Measurements from ENCODE around the gene CLSTN2.

CLSTN2 gene

DNA sequence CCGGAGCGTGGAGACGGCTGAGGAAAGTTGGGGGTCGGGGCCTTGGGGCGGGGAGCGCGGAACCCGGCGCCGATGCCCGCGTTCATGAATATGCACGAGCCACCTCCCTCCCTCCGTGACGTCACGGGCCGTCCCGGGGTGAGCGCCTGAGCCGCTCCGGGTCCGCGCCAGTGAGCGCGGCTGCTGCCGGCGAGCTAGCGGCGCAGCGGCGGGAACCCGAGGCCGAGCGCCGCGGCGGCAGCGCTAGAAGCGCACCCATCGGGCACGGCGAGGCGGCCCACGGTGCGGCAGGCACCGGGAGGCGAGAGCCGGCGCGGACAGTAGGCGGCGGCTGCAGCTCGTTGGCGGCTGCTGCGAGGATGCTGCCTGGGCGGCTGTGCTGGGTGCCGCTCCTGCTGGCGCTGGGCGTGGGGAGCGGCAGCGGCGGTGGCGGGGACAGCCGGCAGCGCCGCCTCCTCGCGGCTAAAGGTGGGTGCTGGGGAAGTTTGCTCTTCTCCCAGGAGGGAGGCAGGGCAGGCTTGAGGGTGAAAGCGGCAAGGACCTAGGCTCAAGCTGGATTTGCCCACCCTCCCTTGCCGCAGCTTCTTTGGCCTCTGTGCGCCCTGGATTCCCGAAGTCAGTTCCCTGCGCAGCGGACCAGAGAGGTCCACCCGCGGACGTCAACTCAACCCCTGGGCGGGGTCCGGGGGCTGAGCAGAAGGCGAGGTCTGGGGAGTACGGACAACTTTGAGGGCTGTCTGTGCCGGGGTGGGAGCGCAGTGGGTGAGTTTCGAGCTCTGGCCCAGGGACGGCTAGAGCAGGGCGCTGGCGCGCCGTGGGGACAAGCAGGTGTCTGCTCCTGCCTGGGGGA, at the start of gene CLSTN2:
Gene CLSTN2 (plus strand): TSS at position 170 of the 850 bp plus-strand sequence.
- no peak for DNase-seq

DNA sequence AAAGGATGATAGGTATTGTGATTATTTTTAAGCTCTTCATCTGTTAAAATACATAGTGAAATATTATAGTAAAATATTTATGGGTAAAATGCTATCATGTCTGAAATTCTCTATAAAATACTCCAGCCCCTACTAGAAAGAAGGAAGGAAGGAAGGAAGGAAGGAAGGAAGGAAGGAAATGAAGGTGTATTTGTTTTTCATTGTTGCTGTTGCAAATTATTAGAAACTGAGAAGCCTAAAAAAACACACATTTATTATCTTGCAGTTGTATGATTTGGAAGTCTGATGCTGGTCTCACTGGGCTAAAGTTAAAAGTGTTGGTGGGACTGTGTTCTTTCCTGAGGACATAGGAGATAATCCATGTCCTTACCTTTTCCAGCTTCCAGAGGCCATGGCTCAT, 47.6 kb upstream of the CLSTN2 start:
- DNase-seq, result no peak

DNA sequence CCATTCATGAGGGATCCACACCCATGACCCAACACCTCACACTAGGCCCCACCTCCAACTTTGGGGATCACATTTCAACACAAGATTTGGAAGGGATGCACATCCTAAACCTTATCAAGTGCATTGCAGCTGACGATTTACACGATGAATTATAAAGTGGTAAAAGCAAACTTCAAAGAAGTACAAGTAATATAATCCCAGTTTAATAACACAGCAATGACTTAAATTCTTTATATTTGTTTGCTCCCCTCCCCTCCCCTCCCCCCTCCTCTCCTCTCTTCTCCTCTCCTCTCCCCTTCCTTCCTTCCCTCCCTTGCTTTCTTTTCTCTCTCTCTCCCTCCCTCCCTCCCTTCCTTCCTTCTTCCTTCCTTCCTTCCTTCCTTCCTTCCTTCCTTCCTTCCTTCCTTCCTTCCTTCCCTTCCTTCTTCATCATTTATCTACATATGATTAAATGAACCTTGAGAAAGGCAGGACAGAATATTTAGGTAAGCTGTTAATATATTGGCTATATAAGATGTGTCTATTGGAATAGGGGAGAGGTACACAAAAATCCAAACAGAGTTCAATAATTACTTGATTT, 46.3 kb upstream of the CLSTN2 start:
- DNase-seq, result no peak

DNA sequence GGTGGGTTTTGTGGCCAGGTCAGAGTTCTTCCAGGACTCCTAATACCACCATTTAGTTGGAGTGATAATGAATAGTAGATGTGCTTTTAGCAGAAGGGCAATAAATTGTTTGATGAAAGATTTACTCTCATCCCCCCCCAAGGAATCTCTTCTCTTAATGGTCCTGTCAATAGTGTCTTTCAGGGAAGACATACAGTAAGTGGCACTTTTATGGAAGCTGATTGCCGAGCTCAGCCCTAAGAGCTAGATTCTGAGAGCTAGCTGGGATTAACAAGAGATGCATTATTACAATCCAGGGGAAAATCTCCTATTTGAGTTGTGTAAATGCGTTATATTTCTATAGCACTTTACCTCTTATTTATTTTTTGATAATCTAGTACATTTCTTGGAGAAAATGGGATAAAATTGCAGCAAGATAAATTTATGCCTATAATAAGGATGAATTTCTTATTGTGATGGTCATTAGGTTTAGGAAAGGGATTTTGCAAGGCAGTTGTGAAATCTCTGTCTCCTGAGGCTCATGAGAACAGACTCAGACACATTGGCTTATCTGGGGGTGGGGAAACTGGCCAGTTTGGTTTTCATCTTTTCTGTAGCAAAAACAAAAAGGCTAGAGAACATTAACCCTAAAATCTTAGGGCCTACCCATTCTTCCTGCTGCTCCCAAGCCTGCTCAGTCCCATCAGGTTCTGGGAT, 41.6 kb upstream of the CLSTN2 start:
- no peak for DNase-seq

DNA sequence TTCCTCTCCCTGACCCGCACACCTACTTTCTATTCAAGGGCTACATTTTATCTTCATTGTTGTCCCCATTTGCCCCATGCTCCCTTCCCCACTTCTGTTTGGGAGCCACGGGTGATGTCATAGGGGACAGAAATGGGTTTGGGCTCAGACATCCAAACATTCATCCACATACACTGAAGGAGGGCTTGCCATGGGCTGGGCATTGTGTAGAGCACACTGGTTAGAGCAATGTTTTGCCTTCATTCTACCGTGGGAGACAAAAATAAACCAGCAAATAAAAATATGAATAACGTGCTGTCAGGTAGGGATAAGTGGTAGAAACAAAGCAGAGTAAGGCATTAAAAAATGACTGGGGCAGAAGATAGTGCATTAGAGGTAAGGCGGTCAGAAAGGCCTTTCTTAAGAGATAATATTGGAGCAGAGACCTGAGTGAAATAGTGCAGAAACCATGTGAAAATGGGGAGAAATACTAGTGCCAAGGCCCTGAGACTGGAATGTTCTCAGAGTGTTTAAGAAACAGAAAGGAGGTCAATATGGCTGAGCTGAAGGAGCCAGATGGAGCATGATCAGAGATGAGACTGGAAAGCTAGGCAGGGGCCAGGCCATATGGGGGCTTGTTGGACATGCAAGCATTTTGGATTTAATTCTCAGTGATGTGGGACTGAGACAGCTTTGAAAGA, 40.9 kb upstream of the CLSTN2 start:
- DNase-seq, result no peak

DNA sequence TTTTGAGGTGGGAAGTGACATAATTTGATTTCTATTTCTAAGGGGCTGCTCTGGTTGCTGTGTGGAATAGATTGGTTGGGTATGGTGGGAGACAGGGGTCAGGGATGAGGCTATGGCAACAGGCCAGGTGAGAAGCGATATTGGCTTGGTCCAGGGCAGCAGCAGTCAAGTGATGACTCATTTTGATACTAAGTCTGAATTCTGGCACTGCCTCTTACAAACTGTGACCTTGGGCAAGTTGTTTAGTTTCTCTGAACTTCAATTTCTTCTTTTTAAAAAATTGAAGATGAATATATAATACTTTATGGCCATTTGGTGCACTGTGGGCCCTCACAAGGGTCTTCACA, 40.4 kb upstream of the CLSTN2 start:
- no peak for DNase-seq

DNA sequence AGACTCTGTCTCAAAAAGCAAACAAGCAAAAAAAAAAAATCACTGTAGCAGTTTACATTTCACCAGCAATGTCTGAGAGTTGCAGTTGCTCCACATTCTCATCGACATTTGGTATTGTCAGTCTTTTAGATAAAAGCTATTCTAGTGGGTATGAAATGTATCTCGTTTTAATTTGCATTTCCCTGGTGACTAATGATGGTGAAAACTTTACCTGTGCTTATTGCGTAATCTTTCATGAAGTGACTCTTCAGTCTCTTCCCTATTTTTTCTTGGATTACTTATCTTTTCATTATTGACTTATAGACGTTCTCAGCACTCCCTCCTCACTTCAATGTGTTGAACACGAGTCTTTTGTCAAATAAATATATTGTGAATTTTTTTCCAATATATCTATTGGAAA, 37.2 kb upstream of the CLSTN2 start:
- no peak for DNase-seq

DNA sequence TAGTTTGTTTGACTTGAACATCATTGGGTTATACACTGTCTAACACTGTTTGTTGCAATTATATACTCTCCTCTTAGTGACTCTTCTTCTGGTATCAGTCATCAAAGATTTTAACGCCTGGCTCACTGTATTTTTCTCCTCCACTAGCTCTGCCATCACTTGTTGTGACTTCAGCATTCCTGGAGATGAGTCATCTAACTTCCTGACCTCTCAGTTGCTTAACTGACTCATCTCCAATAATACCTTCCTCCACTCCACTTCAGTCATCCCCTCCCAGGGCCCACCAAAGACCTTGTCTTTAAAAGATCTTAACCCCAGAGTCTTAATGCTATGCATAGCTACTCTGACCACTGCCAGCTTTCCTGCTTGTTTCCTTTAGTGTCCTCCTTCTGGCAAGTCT, 28.6 kb upstream of the CLSTN2 start:
- DNase-seq, result no peak

DNA sequence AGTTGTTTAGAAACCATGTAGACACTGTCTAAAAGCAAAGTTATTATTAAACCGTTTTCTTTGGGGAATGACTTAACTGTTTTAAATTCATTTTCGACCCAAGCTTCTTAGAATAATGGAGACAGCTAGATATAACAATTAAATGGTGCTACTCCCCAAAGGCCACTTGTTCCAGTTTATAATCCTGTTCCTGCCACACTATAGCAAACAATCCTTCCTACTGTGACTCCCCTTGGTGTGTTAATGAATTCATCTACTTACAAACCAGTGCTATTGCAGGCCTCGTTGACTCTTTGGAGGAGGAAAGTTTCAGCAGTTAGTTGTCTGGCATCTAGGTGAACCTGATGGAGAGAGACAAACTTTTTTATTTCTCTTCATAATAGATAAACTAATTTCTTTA, 25.2 kb upstream of the CLSTN2 start:
- no peak for DNase-seq

DNA sequence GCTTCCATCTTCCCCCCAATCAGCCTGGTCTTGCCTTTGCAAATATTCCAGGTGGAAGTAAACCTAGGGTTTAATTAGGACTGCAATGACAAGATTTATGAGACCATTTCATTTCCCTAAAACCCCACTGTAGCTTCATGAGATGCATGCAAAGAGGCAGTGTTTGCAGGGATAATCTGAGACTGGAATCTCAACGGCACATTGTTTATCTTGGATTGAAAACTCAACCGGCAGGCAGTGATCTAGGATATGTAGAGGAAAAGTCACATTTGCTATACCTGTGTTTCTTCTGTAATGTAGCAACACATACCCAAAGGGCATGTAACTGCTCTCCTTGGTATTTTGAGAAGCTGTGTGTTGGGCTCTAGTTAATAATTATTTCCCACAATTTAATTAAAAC, 18.7 kb upstream of the CLSTN2 start:
- no peak for DNase-seq

DNA sequence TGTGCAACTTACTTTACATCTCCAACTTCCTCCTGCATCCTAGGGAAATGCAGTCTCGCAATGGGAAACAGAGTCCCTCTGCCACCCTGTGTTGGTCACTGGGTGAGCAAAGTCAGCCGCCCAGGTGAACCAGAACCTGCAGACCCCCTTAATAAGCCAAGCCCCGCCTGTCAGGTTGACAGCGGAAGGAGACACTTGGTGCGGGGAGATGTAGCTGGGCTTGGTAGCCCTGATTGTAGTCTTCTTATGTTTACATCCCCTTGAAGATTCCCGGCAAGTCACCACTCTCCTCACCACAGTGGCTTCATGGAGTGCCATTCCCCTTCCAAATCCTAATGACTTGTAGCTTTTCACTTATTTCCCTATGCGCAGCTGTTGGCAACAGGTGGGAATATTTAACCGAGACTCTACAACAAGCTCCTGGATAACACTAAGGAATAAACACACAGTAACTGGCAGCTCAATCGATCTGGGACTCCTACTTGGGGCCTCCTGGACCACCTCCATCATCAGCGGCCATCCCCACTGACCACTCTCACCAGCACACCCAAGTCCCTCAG, 17.7 kb upstream of the CLSTN2 start:
- DNase-seq, result no peak

DNA sequence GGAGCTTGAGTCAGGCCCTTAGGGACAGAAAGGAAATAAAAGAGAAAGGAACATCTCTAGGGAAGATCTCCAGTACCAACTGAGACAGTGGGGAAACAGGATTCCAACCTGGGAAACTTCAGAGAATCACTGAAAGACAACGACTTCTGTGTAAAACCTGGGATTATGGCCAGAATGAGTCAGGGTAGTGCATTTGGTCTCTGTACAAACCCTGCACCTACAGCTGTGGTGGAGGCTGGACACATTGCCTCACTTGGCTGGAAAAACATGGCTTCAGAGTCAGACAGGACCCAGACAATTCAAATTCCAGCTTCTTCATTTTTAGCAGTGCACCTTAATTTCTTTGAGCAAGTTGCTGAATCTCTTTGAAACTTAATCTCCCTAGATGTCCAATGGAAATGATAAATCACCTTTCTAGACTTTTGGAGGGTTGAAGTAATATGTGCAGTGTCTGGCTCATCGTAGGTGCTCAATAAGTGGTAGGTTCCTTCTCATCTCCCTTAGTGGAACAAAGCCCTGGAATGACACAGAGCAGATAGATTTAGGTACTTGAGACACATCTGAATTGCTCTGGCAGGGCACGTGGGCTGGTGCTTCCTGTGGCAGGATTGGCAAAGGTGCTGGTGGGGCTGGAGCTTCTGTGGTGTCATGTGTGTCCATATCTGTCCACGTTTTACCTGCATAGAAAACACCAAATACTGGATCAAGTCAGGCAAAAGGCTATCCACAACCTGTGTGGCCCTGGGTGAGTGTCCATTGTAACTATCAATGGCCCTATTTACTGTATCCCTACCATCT, 6.1 kb upstream of the CLSTN2 start:
- DNase-seq, result no peak

DNA sequence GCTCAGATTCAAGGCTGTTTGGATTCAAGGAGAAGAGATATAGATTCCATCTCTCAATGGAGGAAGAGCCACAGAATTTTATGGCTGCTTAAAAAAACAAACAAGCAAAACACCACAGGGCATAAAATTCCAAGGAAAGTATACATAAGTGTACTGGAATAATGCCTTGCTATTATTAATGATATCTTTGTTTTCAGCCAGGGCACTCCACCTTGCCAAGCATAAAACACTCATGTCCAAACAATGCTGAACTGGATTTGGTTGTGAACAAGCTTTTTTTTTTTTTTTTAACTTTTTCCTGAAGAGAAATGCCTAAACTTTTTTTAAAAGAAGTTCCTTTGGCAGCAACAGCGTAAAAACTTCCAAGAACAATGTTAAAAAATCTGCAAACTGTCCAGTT, 4.8 kb upstream of the CLSTN2 start:
- no peak for DNase-seq

DNA sequence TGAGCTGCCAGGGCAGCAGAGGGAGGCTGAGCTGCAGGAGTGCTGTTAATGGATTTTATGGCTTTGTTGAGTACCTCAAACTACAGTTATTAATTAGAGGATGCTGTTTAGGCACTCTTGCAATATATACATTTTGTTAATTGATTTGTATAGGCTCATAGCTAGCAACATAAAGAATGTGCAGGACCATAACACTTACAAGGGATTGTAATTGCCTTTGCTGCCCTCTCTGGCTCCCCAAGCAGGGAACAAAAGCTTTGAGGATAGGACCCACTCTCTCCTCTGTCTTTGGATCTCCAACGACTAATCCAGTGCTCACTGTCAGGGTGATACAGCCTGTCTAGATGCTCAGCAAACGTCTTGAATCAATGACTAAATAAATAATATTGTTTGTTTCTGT, 1.2 kb upstream of the CLSTN2 start:
- DNase-seq, result no peak

DNA sequence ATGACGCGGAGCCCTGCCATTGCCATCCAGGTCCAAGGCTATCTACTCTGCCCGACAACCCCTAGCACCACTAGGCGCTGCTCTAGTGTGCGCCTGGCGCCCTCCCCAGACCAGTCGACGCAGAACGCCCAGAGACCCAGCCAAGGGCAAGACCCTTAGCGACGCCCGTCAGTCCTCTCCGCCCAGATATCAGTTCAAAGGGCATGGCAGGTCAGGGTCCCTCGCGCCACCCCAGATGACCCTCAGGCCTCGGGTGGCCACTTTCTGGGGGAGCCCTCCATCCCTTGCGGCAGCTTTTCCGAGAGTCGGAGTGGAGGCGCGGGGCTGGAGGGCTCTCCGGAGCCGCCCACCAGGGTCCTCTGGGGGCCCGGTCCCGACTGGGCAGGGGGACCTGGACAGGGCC, 371 bp upstream of the CLSTN2 start:
- no peak for DNase-seq

DNA sequence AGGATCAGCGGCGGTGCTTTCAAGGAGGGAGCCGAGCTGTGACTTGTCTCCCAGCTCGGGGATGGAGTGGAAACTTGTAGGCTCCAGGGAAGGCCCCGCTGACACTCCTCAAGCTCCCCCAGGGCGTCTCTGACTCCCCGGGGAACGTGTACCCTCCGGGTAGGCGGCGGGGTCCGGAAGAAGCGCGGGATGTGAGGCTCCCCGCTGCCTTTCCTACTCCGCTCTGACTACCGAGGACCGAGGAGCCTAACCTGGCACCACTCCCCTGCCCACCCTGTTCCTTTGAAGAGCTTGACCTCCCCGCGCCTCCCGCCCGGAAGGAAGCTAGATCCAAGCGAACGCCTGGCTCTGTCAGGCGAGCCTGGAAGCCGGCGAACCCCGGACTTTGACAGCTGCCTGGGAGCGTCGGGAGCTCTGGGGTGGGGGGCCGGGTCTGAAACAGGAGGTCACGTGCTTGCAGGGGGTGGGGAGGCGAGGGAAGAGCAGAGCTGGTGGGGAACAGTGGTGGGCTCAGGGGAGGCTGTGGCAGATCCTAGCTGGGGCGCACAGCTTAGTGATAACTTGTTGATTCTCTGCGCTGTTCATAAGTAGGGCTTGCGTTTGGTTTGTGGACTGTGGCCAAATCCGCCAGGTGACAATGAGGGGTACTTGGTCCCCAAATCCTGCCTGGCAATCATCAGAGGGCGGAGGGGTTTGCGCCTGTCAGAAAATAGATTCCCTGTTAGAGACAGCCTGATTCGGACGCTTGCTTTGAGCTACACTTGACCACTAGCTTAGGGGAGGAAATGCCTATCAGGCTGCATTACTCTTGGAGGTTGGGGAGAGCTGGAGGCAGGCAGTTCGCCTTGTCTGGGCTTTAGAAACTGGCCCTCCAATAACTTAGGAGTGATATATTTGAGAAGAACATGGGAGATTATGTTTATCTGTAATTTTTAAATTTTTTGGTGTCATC, 1.2 kb downstream of the CLSTN2 start:
- DNase-seq, result no peak

DNA sequence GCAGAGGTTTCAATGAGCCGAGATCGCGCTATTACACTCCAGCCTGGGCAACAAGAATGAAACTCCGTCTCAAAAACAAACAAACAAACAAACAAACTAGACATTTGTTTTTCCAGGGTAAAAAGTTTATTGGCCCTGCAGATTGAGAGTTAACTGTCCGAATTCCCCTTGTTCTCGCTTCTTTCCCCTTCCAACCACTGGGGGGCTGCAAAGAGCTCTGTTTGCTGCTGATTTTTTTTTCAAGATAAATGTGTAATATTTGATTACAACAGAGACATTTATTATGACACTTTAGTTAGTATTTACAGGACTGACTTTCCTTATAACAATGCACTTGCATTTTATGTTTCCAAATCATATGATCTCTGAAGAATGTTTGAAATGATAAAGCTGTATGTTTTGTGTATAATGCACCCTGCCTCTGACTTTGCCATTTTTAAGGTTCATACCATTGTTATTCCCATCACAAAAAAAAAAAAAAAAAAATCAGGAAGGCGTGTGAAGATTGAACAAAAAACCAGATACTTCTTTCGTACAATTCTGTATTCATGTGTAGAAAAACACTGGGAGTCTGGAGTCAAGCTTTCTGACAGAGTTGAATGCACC, 2.8 kb downstream of the CLSTN2 start:
- DNase-seq, result no peak

DNA sequence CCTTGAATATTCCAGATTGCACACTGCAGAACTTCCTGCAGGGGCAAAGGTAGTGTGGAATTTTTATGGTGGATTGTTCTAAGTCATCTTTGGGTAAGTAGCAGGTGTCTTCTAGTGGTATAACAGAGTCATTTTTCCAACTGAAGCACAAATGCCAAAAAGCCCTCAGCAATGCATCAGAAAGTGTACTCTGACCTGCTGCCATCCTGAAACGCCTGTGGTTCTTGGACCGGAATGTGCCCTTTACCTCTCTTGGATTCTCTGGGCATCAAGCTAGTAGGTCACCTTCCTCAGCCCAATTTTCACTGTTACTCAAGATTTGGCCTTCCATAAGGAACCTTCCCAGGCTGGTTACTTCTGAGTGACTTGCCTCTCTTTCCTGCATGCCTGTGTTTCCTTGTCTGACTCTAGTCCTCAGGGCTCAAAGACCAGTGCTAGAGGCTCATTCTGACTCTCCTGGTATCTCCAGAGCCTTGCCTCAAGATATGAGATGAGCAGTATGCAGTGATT, 4.8 kb downstream of the CLSTN2 start:
- DNase-seq, result no peak

DNA sequence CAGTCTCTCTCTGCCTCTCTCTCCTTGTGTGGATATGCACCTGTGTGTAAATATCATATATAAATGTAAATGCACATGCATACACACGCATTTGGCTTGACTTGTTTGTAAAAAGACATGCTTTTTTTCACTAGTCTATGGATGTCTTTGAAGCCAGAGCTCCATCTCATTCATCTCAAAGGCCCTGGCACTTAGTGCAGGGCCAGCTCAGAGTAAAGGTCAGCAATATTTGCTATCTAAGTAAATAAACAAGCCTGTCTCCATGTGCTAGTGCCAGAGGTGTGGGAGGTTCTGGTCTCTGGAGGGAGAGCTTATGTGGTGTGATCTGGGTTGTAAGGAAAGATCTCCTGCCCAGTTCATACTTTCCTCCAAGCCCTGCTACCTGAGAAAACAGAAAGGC, 5.6 kb downstream of the CLSTN2 start:
- no peak for DNase-seq

DNA sequence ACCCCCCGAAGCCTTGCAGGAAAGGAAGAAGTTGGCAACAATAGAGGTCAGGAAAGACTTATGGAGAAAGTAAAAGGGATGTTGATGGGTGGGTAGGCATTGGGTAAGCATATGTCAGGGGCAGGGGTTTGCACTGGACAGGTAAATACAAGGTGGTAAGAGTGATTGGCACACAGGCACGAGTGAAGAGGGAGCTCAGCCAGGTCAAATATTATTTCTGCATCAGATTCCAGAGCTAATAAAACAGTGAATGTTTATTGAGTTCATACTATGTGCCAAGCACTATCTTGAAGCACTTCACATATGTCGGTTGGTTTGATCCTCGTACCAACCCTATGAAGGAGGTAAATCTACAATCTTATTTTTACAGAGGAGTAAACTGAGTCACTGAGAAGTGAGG, 6.6 kb downstream of the CLSTN2 start:
- DNase-seq, result no peak

Data from activated naive CD4-positive, alpha-beta T cell (primary cell).